A549 (cell line): ENCODE measurements around the gene COL19A1. TPM values are rescaled to one million over a fixed set of nuclear protein-coding genes. Genes with fewer than 3 reads are reported as not detected.

ENCODE experiments used
- ATAC-seq, 2 experiments: fragments of 200-7000 bp in 1 of 2; fragments of >200 bp in 1 of 2; cut with Nextera tagmentation in 1 of 2; cut with Tn5 transposase in 1 of 2; 3 replicates each; pipeline versions ENCODE4 v1.8.0 to v1.9.1; 2018 to 2020; ENCODE audit warnings: mild to moderate bottlenecking in 1 of 2, moderate library complexity in 1 of 2
- CTCF ChIA-PET: fragments of 300-600 bp; sonication (Branson Sonifier 250); formaldehyde crosslinking; extraction: SDS; loops from one replicate; lab custom pipeline; 2021; ENCODE audit warnings: antibody characterized with exemption, inconsistent platforms; lab: Yijun Ruan, JAX
- POLR2A ChIA-PET: fragments of 350-600 bp; formaldehyde crosslinking; extraction: SDS; loops from one replicate; lab custom pipeline; 2021; ENCODE audit warnings: antibody characterized with exemption, inconsistent platforms; lab: Yijun Ruan, JAX
- DNase-seq, 2 experiments: peaks; one replicate each; pipeline versions ENCODE4 v3.0.0 to v3.0.0-alpha.2; 2011 to 2016; ENCODE audit warnings: low read depth in 1 of 2, low spot score in 1 of 2
- FAIRE-seq: peaks from 2 replicates; lab custom pipeline; 2011; peaks lifted over from hg19 to GRCh38; lab: Jason Lieb, UNC
- H3K27ac ChIP-seq, 2 experiments: fragments of >200 bp; sonication (Bioruptor Twin); formaldehyde crosslinking; 3 replicates each; pipeline ENCODE4 v1.5.1; 2016 to 2017
- H3K4me1 ChIP-seq: fragments of >200 bp; sonication (Bioruptor Twin); formaldehyde crosslinking; 3 replicates; pipeline ENCODE4 v1.6.1; 2016
- H3K4me2 ChIP-seq: fragments of >200 bp; sonication (Bioruptor Twin); formaldehyde crosslinking; 3 replicates; pipeline ENCODE4 v1.6.1; 2016
- H3K4me3 ChIP-seq: fragments of >200 bp; sonication (Bioruptor Twin); formaldehyde crosslinking; 3 replicates; pipeline ENCODE4 v1.5.1; 2016
- H3K9me3 ChIP-seq: fragments of >200 bp; sonication (Bioruptor Twin); formaldehyde crosslinking; 3 replicates; pipeline ENCODE4 v1.6.1; 2016
- CHD4 ChIP-seq: fragments of 200-600 bp; sonication (generic); IDR thresholded peaks from 2 replicates; pipeline ENCODE4 v1.6.1; 2016; ENCODE audit warnings: antibody characterized with exemption, mild to moderate bottlenecking, borderline replicate concordance
- ESRRA ChIP-seq: fragments of 150-350 bp; IDR thresholded peaks from 2 replicates; pipeline ENCODE4 v1.6.1; 2014; ENCODE audit warnings: mild to moderate bottlenecking, low read length, borderline replicate concordance
- FOSB ChIP-seq: fragments of 250-450 bp; sonication (Bioruptor Pico); IDR thresholded peaks from 2 replicates; pipeline ENCODE4 v1.5.0; 2020; ENCODE audit warnings: mild to moderate bottlenecking, moderate library complexity
- GATA3 ChIP-seq: IDR thresholded peaks from 2 replicates; pipeline ENCODE4 v1.6.1; 2012; ENCODE audit warnings: borderline replicate concordance
- HOXB13 ChIP-seq: fragments of 250-450 bp; sonication (Bioruptor Pico); IDR thresholded peaks from 2 replicates; pipeline ENCODE4 v1.5.0; 2020; ENCODE audit warnings: low read depth, mild to moderate bottlenecking, moderate library complexity
- HOXB5 ChIP-seq: fragments of 250-450 bp; sonication (Bioruptor Pico); IDR thresholded peaks from 2 replicates; pipeline ENCODE4 v1.5.0; 2020; ENCODE audit warnings: mild to moderate bottlenecking, moderate library complexity
- KDM5A ChIP-seq: fragments of 200-600 bp; sonication (generic); IDR thresholded peaks from 2 replicates; pipeline ENCODE4 v1.6.1; 2016; ENCODE audit warnings: antibody characterized with exemption, mild to moderate bottlenecking
- MAFK ChIP-seq: fragments of 450-650 bp; IDR thresholded peaks from 2 replicates; pipeline ENCODE4 v1.6.1; 2014; ENCODE audit not compliant: partially characterized antibody
- MAZ ChIP-seq: fragments of 150-350 bp; IDR thresholded peaks from 2 replicates; pipeline ENCODE4 v1.6.1; 2014; ENCODE audit warnings: antibody characterized with exemption, low read depth, low read length, borderline replicate concordance
- NPAS2 ChIP-seq: fragments of 250-450 bp; sonication (Bioruptor Pico); IDR thresholded peaks from 2 replicates; pipeline ENCODE4 v1.8.0; 2022; ENCODE audit warnings: mild to moderate bottlenecking, moderate library complexity, borderline replicate concordance
- NR3C1 ChIP-seq: fragments of >200 bp; sonication (Bioruptor Twin); formaldehyde crosslinking; IDR thresholded peaks from 3 replicates; pipeline ENCODE4 v1.6.1; 2017
- PBX3 ChIP-seq: IDR thresholded peaks from 2 replicates; pipeline ENCODE4 v1.6.1; 2012
- POLR2AphosphoS2 ChIP-seq: conservative IDR thresholded peaks from 2 replicates; pipeline ENCODE4 v1.6.1; 2012; ENCODE audit warnings: low read length, improper control_type of control experiment, inconsistent platforms
- RARB ChIP-seq: fragments of 250-450 bp; sonication (Bioruptor Pico); IDR thresholded peaks from 2 replicates; pipeline ENCODE4 v1.8.0; 2021; ENCODE audit warnings: mild to moderate bottlenecking, moderate library complexity
- REST ChIP-seq: fragments of 200-600 bp; sonication (generic); IDR thresholded peaks from 2 replicates; pipeline ENCODE4 v1.6.1; 2016; ENCODE audit warnings: antibody characterized with exemption, mild to moderate bottlenecking, moderate library complexity
- RFX5 ChIP-seq: fragments of 450-650 bp; IDR thresholded peaks from 2 replicates; pipeline ENCODE4 v1.7.1; 2014; ENCODE audit warnings: antibody characterized with exemption, mild to moderate bottlenecking, moderate library complexity
- RNF2 ChIP-seq: fragments of 200-600 bp; sonication (generic); IDR thresholded peaks from 2 replicates; pipeline ENCODE4 v1.6.1; 2016; ENCODE audit warnings: low read depth, mild to moderate bottlenecking, antibody characterized with exemption, moderate library complexity, borderline replicate concordance
- TFCP2L1 ChIP-seq: fragments of 250-450 bp; sonication (Bioruptor Pico); IDR thresholded peaks from 2 replicates; pipeline ENCODE4 v1.5.0; 2021; ENCODE audit warnings: mild to moderate bottlenecking
- ZC3H11A ChIP-seq: fragments of 450-650 bp; IDR thresholded peaks from 2 replicates; pipeline ENCODE4 v1.6.1; 2014; ENCODE audit warnings: antibody characterized with exemption, mild to moderate bottlenecking
- WGBS: methylation state at CpG from one replicate; pipeline ENCODE4 v1.1.6; 2017; ENCODE audit errors: missing lambda C conversion rate; 5-methylcytosine and 5-hydroxymethylcytosine counted together
- polyA plus RNA-seq, 4 experiments: library from polyadenylated mRNA; depleted of rRNA in 3 of 4; stranded (reverse); fragments of >200 nt; fragmentation: RNase III in 1 of 4; extraction: RNeasy Plus Mini Kit Qiagen cat#74134 plus additional on column Dnase treatment in 1 of 4; gene quantifications; 2 replicates in 3 of 4; 3 replicates in 1 of 4; pipeline ENCODE4 v1.2.3, GENCODE V29; 2011 to 2017

The COL19A1 gene
- polyA plus RNA-seq, 2 of the 4 experiments (the other 2 are of a cell fraction) = not detected

GRCh38 chr6:70140496-70140895 lies 274.1 kb downstream of the COL19A1 start:
- Histone ChIP-seq H3K4me1 (no peaks in the 10 kb centered on the region), H3K9me3 (no peaks in the 10 kb centered on the region), H3K4me3 (no peak overlapping the region), H3K4me2 (no peak overlapping the region), H3K27ac (no peak overlapping the region)
- no peak for DNase-seq
- TF ChIP-seq HOXB5 (CRISPR knock-in tag) = no peak
- no peak for TF ChIP-seq PBX3
- CTCF ChIA-PET = no interaction called here
- FAIRE-seq = no peak
- WGBS = 0% methylated on average over 2 of the region's 2 CpGs
- POLR2A ChIA-PET = no interaction called here
- ATAC-seq = no peak

- H3K4me2 ChIP-seq = no peak overlapping the region
- DNase-seq = no peak
- no peak for ATAC-seq
- POLR2A ChIA-PET = no interaction called here
- CTCF ChIA-PET = no interaction called here
- H3K4me3 ChIP-seq = no peak overlapping the region
- no peaks in the 10 kb centered on the region for H3K9me3 ChIP-seq
- no peaks in the 10 kb centered on the region for H3K4me1 ChIP-seq
- 3% methylated on average over 4 of the region's 4 CpGs for WGBS
- FAIRE-seq = no peak
- no peak for TF ChIP-seq NR3C1
- TF ChIP-seq FOSB (CRISPR knock-in tag) = no peak
- TF ChIP-seq REST = no peak
- TF ChIP-seq TFCP2L1 (CRISPR knock-in tag) = no peak
- no peak for TF ChIP-seq HOXB13
- no peak for TF ChIP-seq ESRRA
- TF ChIP-seq GATA3 = no peak
- TF ChIP-seq KDM5A = no peak
- no peak for TF ChIP-seq RARB (CRISPR knock-in tag)
- no peak for TF ChIP-seq POLR2AphosphoS2
- TF ChIP-seq NPAS2 (CRISPR knock-in tag) = no peak
- no peak for TF ChIP-seq CHD4
- TF ChIP-seq MAFK = no peak
- no peak for TF ChIP-seq RNF2
- no peak for TF ChIP-seq ZC3H11A
- TF ChIP-seq RFX5 = no peak
- TF ChIP-seq MAZ = no peak
- H3K27ac ChIP-seq = no peak overlapping the region
These were observed 275.7 kb downstream of the COL19A1 start for GRCh38 chr6:70142034-70142433.

GRCh38 chr6:70145178-70145577 lies 278.8 kb downstream of the COL19A1 start:
- no peak overlapping the region for H3K4me3 ChIP-seq

More at GRCh38 chr6:70145178-70145577, 278.8 kb downstream of the COL19A1 start:
- no peak for TF ChIP-seq MAZ
- Histone ChIP-seq H3K27ac (no peak overlapping the region), H3K4me2 (no peak overlapping the region), H3K9me3 (no peaks in the 10 kb centered on the region), H3K4me1 (no peaks in the 10 kb centered on the region)
- 0% methylated on average over 2 of the region's 2 CpGs for WGBS
- FAIRE-seq = no peak
- ChIA-PET POLR2A (no interaction called here), CTCF (no interaction called here)
- no peak for DNase-seq
- ATAC-seq = no peak
